ENCODE results near the gene NTF3. TPM values are rescaled to one million over a fixed set of nuclear protein-coding genes. Genes with fewer than 3 reads are reported as not detected.

NTF3 gene
- total RNA-seq, 6 experiments from 2014 or later = 1.1 to 4.0 (median 2.6) TPM

GRCh38 chr12:5506821-5507231 is 74.9 kb downstream of the NTF3 start:
- Histone ChIP-seq H3K27me3 (no peaks in the 10 kb centered on the region), H3K4me1 (no peaks in the 10 kb centered on the region), H3K4me3 (no peak overlapping the region), H3K9me3 (no peaks in the 10 kb centered on the region), H3K27ac (no peak overlapping the region), H3K36me3 (no peaks in the 10 kb centered on the region)
- DNase-seq (no peak), ATAC-seq (peak; percentile 36 to 43 (median 38))
- intact Hi-C loops (cut with DNase I) = no loop called here
- TF ChIP-seq CTCF (IDR thresholded peaks at IDR 0.05) (no peak), POLR2A (IDR thresholded peaks at IDR 0.05) (no peak)
- WGBS (ENCODE audit: insufficient coverage, low coverage, low lambda C conversion rate, missing lambda C conversion rate) = 42% methylated on average over 3 of the region's 6 CpGs

DNA sequence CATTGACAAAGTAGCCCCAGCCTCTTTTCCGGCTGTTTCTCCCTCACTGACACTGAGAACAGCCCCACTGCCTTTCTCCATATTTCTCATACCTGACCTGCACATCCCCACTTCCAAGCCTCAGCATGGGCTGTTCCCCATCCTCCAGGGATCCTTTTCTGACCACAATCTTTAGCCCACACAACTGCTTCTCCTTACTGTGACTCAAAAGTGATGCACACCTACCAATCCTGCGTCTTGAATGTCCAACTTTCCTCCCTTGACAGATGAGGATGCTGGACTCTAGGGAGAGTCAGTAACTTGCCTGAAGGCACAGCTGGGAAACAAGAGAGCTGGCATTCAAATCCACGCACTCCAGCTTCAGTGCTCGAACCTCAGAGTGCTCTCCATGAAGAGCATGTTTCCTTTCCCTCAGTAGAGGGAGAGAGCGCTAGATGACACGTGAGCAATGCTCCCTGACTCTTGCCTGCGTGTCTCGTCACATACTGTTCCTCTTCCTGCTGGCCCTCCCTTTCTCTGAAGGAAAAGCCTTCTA is 75.6 kb downstream of the NTF3 start:
- H3K27me3 ChIP-seq = no peaks in the 10 kb centered on the region
- ATAC-seq (peak in 1 of 4 donors; percentile 9), DNase-seq (no peak)
- no peak for TF ChIP-seq CTCF (IDR thresholded peaks at IDR 0.05)
- no peak for TF ChIP-seq POLR2A (IDR thresholded peaks at IDR 0.05)
- peak overlapping the region in 1 of 3 donors; percentile 43 for H3K27ac ChIP-seq
- H3K9me3 ChIP-seq = no peaks in the 10 kb centered on the region
- H3K36me3 ChIP-seq = no peaks in the 10 kb centered on the region
- H3K4me3 ChIP-seq = no peak overlapping the region
- WGBS (ENCODE audit: insufficient coverage, low coverage, low lambda C conversion rate, missing lambda C conversion rate) = 91% methylated on average over 6 of the region's 8 CpGs
- intact Hi-C loops (cut with DNase I) = no loop called here
- H3K4me1 ChIP-seq = no peaks in the 10 kb centered on the region

DNA sequence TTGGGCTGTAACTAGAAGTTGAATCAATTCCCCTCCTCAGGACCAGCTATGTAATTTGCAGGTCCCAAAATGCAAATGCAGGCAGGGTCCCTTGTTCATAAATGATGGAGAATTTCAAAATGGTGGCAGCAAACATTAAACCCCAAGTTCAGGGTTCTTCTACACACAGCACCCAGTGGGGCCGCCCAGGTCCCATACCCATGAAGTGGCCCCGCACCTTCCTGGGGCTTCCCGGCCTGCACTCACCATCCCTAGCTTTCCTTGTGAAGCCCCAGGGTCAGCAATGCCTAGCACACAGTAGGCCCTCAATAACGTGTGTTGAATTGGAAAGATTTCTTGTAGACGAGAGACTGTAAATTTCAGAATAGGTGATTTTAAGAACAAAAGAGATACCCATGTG is 76.0 kb downstream of the NTF3 start:
- no peaks in the 10 kb centered on the region for H3K36me3 ChIP-seq
- H3K9me3 ChIP-seq = no peaks in the 10 kb centered on the region
- no peaks in the 10 kb centered on the region for H3K4me1 ChIP-seq
- H3K4me3 ChIP-seq = no peak overlapping the region
- no peak for ATAC-seq
- 73% methylated on average over 4 of the region's 5 CpGs for WGBS (ENCODE audit: insufficient coverage, low coverage, low lambda C conversion rate, missing lambda C conversion rate)
- DNase-seq = no peak
- H3K27ac ChIP-seq = no peak overlapping the region
- no peak for TF ChIP-seq CTCF (IDR thresholded peaks at IDR 0.05)
- TF ChIP-seq POLR2A (IDR thresholded peaks at IDR 0.05) = no peak
- no peaks in the 10 kb centered on the region for H3K27me3 ChIP-seq
- intact Hi-C loops (cut with DNase I) = no loop called here

- Histone ChIP-seq H3K4me1 (no peaks in the 10 kb centered on the region), H3K4me3 (no peak overlapping the region), H3K27me3 (no peaks in the 10 kb centered on the region), H3K27ac (no peak overlapping the region), H3K9me3 (no peaks in the 10 kb centered on the region), H3K36me3 (no peaks in the 10 kb centered on the region)
- WGBS (ENCODE audit: insufficient coverage, low coverage, low lambda C conversion rate, missing lambda C conversion rate) = 94% methylated on average over 4 of the region's 4 CpGs
- ATAC-seq (no peak), DNase-seq (no peak)
- TF ChIP-seq CTCF (IDR thresholded peaks at IDR 0.05) (no peak), POLR2A (IDR thresholded peaks at IDR 0.05) (no peak)
- intact Hi-C loops (cut with DNase I) = no loop called here
Measured at GRCh38 chr12:5509102-5509501, 77.2 kb downstream of the NTF3 start.

GRCh38 chr12:5509557-5509956 is 77.6 kb downstream of the NTF3 start:
- no peak for TF ChIP-seq CTCF (IDR thresholded peaks at IDR 0.05)
- TF ChIP-seq POLR2A (IDR thresholded peaks at IDR 0.05) = no peak
- H3K4me1 ChIP-seq = no peaks in the 10 kb centered on the region
- ATAC-seq = no peak
- no peak overlapping the region for H3K27ac ChIP-seq
- H3K9me3 ChIP-seq = no peaks in the 10 kb centered on the region
- no peaks in the 10 kb centered on the region for H3K27me3 ChIP-seq
- WGBS (ENCODE audit: insufficient coverage, low coverage, low lambda C conversion rate, missing lambda C conversion rate) = 84% methylated on average over 7 of the region's 7 CpGs
- no peak overlapping the region for H3K4me3 ChIP-seq
- no peaks in the 10 kb centered on the region for H3K36me3 ChIP-seq
- no peak for DNase-seq
- intact Hi-C loops (cut with DNase I) = no loop called here

Measured in right lobe of liver (tissue), 6 donors.